Measurements from ENCODE around the gene DEDD2. TPM values are rescaled to one million over a fixed set of nuclear protein-coding genes. Genes with fewer than 3 reads are reported as not detected.

The DEDD2 gene
- total and polyA plus RNA-seq, 2 donors (not counting 3 experiments of a cell fraction or from before 2014, with no cell fraction given): 19.5 to 34.8 TPM

DNA sequence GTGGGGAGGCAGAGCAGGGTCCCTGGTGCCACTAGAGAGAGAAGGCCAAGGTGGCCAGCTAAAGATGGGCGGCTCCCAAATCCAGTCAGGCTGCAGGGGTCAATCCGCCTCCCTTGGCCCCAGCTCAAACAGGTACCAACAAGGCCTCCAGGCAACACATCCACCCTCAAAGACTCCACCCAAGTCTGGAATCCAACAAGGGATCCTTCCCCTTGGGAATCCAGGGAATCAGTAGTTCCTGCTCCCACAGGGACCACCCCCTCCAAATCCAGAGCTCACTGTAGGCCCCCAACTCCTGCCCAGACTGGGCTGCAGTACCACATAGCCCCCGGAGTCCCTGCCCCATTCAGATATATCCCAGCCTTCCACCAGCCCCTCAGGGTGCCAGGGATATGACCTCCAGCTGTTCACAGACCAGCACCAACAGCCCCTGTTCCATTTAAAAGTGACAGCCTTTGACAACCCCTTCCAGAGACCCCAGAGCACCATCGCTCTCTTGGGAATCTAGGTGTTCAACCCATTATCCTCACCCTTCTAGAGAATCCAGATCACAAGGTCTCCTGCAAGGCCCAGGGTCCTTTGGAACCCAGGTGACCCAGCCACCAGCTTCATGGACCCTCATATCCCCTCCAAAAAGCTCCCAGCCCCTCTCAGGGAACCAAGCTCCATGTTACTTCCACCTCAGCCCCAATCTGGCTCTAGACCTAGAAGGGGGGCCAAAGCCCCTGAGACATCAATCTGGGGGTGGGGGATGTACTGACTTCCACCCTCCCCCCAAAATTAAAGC is 34.3 kb upstream of the DEDD2 start:
- TF ChIP-seq FOS (IDR thresholded peaks at IDR 0.05; ENCODE audit: borderline replicate concordance, insufficient read depth, low read length): no peak
- TF ChIP-seq POLR2AphosphoS5 (IDR thresholded peaks at IDR 0.05; ENCODE audit: insufficient read depth, low read depth, low read length): peak; percentile 36
- no peak for TF ChIP-seq JUN (IDR thresholded peaks at IDR 0.05; ENCODE audit: borderline replicate concordance, insufficient read depth, insufficient read length, low read depth)
- no TSS peak for BruUV-seq (replicated peaks)
- H2AFZ ChIP-seq (ENCODE audit: low read depth, low read length): no peak overlapping the region
- peaks cover 53% of the 10 kb centered on the region for H3K79me2 ChIP-seq (ENCODE audit: control insufficient read depth, insufficient read depth, low read length)
- no peaks in the 10 kb centered on the region for H3K9me3 ChIP-seq (replicated peaks; ENCODE audit: control insufficient read depth, insufficient read depth, low read length)
- H3K36me3 ChIP-seq (ENCODE audit: control insufficient read depth in 2 of 2, extremely low read depth in 1 of 2, insufficient read depth in 2 of 2, low read length in 2 of 2): peaks cover 7 to 25% of the 10 kb centered on the region in 2 experiments
- dilution Hi-C loops (cut with MboI; ENCODE audit: extremely low pct_ligation_motif_present, low sequenced_read_pairs): no loop called here
- H4K20me1 ChIP-seq (replicated peaks; ENCODE audit: control insufficient read depth, extremely low read depth, insufficient read depth, low read length): no peaks in the 10 kb centered on the region
- H3K4me3 ChIP-seq (replicated peaks in 1 of 3; ENCODE audit: insufficient read depth in 1 of 3, low read depth in 1 of 3, low read length in 3 of 3): peak overlapping the region in 2 of 3 experiments; percentile 30 to 94
- H3K27ac ChIP-seq (ENCODE audit: insufficient read depth, low read depth, low read length): peak overlapping the region; percentile 50
- H3K27me3 ChIP-seq (ENCODE audit: control insufficient read depth in 2 of 2, insufficient read depth in 2 of 2, low read length in 2 of 2): no peaks in the 10 kb centered on the region
- FAIRE-seq (peak; percentile 74), DNase-seq (ENCODE audit: low read depth, low spot score) (no peak)
- H3K9ac ChIP-seq (replicated peaks; ENCODE audit: extremely low read depth, insufficient read depth, low read length): peak overlapping the region; percentile 20
- ChIA-PET CTCF (interaction anchor here (1.1 to 11.8 kb wide), 7 partner anchors 9 to 45 kb away, joined by 3 to 365 read pairs (median 5); no protein-coding TSS in a partner anchor), POLR2A (no interaction called here)
- H3K9me1 ChIP-seq (replicated peaks; ENCODE audit: control insufficient read depth, extremely low read depth, insufficient read depth, low read length): no peaks in the 10 kb centered on the region
- H3K4me2 ChIP-seq (ENCODE audit: insufficient read depth, low read length): peak overlapping the region; percentile 70
- peaks cover 34% of the 10 kb centered on the region for H3K4me1 ChIP-seq (ENCODE audit: control insufficient read depth, extremely low read depth, insufficient read depth, low read length)
- intact Hi-C loops (cut with micrococcal nuclease): no loop called here

DNA sequence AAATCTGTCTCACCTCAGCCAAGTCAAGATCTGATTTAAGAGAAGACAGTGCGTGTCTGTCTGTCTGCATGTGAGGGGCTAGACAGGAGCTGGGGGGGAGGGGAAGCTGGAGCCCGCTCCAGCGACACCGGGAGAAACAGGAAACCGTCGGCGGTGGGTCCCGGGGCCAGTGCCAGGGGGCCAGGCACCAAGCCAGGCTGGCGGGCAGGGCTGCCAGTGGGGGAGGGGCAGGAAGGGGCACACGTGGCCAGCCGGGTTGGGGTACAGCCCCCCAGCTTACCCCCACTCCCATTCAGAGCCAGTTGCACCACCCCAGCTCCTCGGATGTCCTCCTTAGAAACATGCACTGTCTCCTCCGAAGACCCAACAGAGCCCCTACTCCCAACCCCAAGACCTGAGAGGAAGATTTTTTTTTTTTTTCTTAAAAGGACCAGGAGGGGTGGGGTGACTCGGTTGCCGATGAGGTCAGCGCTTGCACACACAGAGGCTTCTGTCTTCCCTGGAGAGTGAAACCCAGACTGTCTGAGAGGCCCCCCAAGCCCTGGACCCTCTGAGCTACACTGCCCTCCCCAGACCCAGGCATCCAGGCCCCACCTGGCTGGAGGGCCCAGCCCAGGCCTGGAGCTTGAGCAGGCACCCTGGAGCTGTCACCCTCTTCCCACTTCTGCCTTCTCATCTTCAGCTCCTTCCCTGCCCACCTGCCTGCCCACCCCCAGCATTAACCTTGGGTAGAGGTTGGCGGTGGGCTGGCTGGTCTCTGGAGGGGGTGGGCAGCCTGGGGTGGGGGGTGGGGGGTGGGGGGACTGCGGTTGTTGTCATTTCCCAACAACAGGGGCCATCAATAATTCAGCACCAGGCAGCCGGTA is 33.4 kb upstream of the DEDD2 start:
- dilution Hi-C loops (cut with MboI; ENCODE audit: extremely low pct_ligation_motif_present, low sequenced_read_pairs): no loop called here
- ChIA-PET CTCF (interaction anchor here (1.1 to 11.8 kb wide), 7 partner anchors 8 to 46 kb away, joined by 3 to 365 read pairs (median 5); no protein-coding TSS in a partner anchor), POLR2A (interaction anchor here (0.6 to 1.2 kb wide), 4 partner anchors 8 to 29 kb away, joined by 3 to 9 read pairs (median 4); partner anchors contain the start of gene GSK3A)
- Histone ChIP-seq H3K27me3 (ENCODE audit: control insufficient read depth in 2 of 2, insufficient read depth in 2 of 2, low read length in 2 of 2) (no peaks in the 10 kb centered on the region), H3K27ac (ENCODE audit: insufficient read depth, low read depth, low read length) (peak overlapping the region; percentile 67), H3K9me1 (replicated peaks; ENCODE audit: control insufficient read depth, extremely low read depth, insufficient read depth, low read length) (no peaks in the 10 kb centered on the region), H3K36me3 (ENCODE audit: control insufficient read depth in 2 of 2, extremely low read depth in 1 of 2, insufficient read depth in 2 of 2, low read length in 2 of 2) (peaks cover 7 to 27% of the 10 kb centered on the region in 2 experiments), H4K20me1 (replicated peaks; ENCODE audit: control insufficient read depth, extremely low read depth, insufficient read depth, low read length) (no peaks in the 10 kb centered on the region), H3K4me1 (ENCODE audit: control insufficient read depth, extremely low read depth, insufficient read depth, low read length) (peaks cover 33% of the 10 kb centered on the region), H2AFZ (ENCODE audit: low read depth, low read length) (no peak overlapping the region), H3K4me2 (ENCODE audit: insufficient read depth, low read length) (peak overlapping the region; percentile 70), H3K79me2 (ENCODE audit: control insufficient read depth, insufficient read depth, low read length) (peaks cover 53% of the 10 kb centered on the region), H3K9ac (replicated peaks; ENCODE audit: extremely low read depth, insufficient read depth, low read length) (peak overlapping the region; percentile 24), H3K4me3 (replicated peaks in 1 of 3; ENCODE audit: insufficient read depth in 1 of 3, low read depth in 1 of 3, low read length in 3 of 3) (peak overlapping the region in 2 of 3 experiments; percentile 25 to 94), H3K9me3 (replicated peaks; ENCODE audit: control insufficient read depth, insufficient read depth, low read length) (no peaks in the 10 kb centered on the region)
- peak; percentile 74 for FAIRE-seq
- no TSS peak for BruUV-seq (replicated peaks)
- TF ChIP-seq GATA2 (IDR thresholded peaks at IDR 0.05; ENCODE audit: insufficient read depth, insufficient read length, low read depth, low read length): no peak
- TF ChIP-seq EZH2 (IDR thresholded peaks at IDR 0.05; ENCODE audit: borderline replicate concordance, low read depth, low read length, severe bottlenecking): no peak
- TF ChIP-seq, protein P1, sequence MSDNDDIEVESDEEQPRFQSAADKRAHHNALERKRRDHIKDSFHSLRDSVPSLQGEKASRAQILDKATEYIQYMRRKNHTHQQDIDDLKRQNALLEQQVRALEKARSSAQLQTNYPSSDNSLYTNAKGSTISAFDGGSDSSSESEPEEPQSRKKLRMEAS (IDR thresholded peaks at IDR 0.05; ENCODE audit: insufficient read depth, insufficient read length): no peak
- TF ChIP-seq MYC (IDR thresholded peaks at IDR 0.05; ENCODE audit: low read depth, low read length): peak; percentile 82
- TF ChIP-seq POLR2AphosphoS5 (IDR thresholded peaks at IDR 0.05; ENCODE audit: insufficient read depth, low read depth, low read length): peak; percentile 64
- TF ChIP-seq FOS (IDR thresholded peaks at IDR 0.05; ENCODE audit: borderline replicate concordance, insufficient read depth, low read length): no peak
- TF ChIP-seq POLR2A (IDR thresholded peaks at IDR 0.05; ENCODE audit: low read depth, low read length): peak; percentile 43
- TF ChIP-seq, protein P2, sequence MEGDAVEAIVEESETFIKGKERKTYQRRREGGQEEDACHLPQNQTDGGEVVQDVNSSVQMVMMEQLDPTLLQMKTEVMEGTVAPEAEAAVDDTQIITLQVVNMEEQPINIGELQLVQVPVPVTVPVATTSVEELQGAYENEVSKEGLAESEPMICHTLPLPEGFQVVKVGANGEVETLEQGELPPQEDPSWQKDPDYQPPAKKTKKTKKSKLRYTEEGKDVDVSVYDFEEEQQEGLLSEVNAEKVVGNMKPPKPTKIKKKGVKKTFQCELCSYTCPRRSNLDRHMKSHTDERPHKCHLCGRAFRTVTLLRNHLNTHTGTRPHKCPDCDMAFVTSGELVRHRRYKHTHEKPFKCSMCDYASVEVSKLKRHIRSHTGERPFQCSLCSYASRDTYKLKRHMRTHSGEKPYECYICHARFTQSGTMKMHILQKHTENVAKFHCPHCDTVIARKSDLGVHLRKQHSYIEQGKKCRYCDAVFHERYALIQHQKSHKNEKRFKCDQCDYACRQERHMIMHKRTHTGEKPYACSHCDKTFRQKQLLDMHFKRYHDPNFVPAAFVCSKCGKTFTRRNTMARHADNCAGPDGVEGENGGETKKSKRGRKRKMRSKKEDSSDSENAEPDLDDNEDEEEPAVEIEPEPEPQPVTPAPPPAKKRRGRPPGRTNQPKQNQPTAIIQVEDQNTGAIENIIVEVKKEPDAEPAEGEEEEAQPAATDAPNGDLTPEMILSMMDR (IDR thresholded peaks at IDR 0.05; ENCODE audit: extremely low read depth in 1 of 2, insufficient read depth in 1 of 2, low read depth in 1 of 2, low read length in 2 of 2): no peak
- no peak for TF ChIP-seq JUN (IDR thresholded peaks at IDR 0.05; ENCODE audit: borderline replicate concordance, insufficient read depth, insufficient read length, low read depth)
- intact Hi-C loops (cut with micrococcal nuclease): no loop called here
- DNase-seq (ENCODE audit: low read depth, low spot score): peak; percentile 39

Data from endothelial cell of umbilical vein (primary cell).